ENCODE measurements around the gene PITX1. TPM values are rescaled to one million over a fixed set of nuclear protein-coding genes. Genes with fewer than 3 reads are reported as not detected.
"Not testable (repeated sequence)": the region's sequence is repeated elsewhere in the genome, so short reads cannot be mapped to it uniquely, and the experiment has no call there.

Gene PITX1
- 0.40 TPM for polyA plus RNA-seq (2013, experiment 1 of 2; ENCODE audit: insufficient read length)
- 0.85 TPM for polyA plus RNA-seq (2013, experiment 2 of 2; ENCODE audit: insufficient read length)

- DNase-seq: peak; percentile 13
Measured at GRCh38 chr5:135033901-135034235, at the start of gene PITX1. PITX1 (minus strand) TSS chr5:135034228; CDS start chr5:135033881, 347 bp downstream.

DNA sequence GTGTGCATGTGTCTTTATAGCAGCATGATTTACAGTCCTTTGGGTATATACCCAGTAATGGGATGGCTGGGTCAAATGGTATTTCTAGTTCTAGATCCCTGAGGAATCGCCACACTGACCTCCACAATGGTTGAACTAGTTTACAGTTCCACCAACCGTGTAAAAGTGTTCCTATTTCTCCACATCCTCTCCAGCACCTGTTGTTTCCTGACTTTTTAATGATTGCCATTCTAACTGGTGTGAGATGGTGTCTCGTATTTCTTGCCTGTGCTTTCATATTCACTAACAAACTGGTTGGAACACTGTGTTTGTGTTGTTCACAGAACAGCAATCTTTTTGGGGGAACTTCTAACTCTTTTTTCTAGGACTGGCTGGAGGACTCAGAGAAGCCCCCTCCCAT, 49.3 kb upstream of the PITX1 start:
- DNase-seq: not testable (repeated sequence)

DNA sequence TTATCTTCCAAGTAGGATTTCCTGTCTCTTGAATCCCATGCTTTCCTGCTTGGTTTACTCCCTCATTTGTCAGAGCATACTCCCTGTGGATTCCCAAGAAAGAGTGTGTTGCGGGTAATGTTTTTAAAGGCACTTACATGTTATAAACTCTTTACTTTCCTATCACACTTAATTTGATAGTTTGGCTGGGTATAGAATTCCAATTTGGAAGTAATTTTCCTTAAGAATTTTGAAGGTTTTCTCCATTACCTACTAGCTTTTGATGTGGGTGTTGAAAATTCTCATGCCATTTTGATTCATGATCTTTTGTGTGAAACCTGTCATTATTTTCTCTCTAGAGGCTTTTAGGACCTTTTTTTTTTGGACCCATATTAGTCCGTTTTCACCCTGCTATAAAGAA, 47.2 kb upstream of the PITX1 start:
- no peak for DNase-seq

- no peak for DNase-seq
Measured at GRCh38 chr5:135079760-135080159, 45.7 kb upstream of the PITX1 start.

GRCh38 chr5:135079099-135079681, 45.2 kb upstream of the PITX1 start:
- DNase-seq: no peak

- DNase-seq: no peak
Measured at GRCh38 chr5:135076801-135077200, 42.8 kb upstream of the PITX1 start.

DNA sequence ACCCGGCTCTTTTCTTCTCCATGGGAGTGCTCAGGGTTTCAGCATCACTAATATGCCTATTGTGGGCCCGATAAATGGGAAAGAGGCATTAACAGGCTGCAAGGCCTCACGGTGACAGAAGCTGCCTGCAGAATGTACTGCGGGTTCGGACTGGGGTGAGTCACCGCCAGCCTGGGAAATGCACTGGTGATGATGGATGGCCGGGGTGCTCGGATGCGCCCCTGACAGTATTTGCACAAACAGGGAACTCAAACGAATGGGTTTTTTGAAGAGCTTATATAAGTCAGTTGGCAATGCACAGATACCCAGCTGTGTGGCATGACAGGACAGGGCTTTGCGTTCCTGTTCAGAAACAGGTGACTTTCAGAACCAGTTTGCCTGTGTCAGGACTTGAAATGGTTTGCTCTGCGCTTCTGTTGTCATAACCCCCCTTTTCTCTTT, 42.0 kb upstream of the PITX1 start:
- DNase-seq: no peak

DNA sequence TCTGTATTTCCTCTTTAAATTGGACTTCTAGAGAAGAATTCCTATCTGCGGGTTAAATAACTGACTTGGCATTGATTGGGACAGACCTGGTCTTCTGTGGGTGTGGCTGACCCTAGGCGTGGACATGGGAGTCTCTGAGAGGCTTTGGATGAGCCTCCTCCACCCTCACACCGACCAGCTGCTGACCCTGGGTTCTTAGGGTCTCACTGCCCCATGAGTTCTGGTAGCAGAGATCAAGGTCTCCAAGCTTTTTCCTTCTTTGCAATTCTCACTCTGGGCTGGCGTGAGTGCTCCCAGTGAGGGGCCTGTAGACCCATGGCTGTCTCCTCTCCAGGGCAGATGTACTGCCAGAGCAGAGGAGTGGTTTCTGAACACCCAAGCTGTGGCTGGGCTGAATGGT, 41.6 kb upstream of the PITX1 start:
- no peak for DNase-seq

DNA sequence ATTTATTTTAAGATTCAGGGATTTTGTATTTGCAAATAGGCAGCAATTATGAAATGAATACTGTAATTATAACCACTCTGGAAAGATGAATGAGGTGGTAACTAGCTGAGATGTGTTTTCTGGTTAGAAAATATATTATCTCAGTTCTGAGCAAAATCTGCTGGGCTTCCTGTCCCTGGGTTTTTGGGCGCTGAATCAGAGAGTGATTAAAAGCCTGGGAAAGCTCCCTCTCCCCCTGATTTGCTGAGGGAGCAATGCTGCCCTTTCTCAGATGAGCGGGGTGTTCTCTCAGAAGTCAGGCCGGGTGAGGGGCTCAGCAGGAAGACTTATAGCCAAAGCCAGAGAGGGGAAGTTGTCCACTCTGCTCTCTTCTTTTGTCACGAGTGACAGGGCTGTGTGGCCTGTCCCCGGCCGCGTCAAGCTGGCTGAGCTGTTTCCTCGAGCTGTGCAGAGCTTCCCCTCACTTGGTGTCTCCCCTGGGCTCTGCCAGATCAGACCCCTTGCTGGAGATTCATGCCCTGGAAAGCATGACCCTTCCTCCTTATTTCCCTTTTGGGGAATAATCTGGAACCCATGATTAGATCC, 39.8 kb upstream of the PITX1 start:
- no peak for DNase-seq

GRCh38 chr5:135072387-135073281, 38.6 kb upstream of the PITX1 start:
- no peak for DNase-seq

DNA sequence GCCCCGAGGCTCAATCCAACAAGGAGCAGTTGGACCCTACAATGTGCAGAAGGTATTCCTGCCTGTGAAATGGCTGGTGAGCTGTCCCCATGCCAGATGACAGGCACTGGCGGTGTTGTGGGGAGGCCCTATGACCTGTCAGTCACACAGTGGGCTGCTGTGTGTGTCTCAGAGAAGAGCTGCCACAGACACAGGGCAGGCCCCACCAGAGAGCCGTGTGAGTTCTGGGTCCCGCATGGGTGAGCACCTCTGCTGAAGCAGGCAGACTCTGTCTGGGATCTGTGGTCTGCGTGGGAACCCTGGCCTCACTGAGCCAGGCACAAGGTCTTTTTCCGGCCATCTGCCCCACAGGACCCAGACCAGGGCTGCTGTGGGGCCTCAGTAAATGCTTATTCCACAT, 37.3 kb upstream of the PITX1 start:
- DNase-seq: no peak

DNA sequence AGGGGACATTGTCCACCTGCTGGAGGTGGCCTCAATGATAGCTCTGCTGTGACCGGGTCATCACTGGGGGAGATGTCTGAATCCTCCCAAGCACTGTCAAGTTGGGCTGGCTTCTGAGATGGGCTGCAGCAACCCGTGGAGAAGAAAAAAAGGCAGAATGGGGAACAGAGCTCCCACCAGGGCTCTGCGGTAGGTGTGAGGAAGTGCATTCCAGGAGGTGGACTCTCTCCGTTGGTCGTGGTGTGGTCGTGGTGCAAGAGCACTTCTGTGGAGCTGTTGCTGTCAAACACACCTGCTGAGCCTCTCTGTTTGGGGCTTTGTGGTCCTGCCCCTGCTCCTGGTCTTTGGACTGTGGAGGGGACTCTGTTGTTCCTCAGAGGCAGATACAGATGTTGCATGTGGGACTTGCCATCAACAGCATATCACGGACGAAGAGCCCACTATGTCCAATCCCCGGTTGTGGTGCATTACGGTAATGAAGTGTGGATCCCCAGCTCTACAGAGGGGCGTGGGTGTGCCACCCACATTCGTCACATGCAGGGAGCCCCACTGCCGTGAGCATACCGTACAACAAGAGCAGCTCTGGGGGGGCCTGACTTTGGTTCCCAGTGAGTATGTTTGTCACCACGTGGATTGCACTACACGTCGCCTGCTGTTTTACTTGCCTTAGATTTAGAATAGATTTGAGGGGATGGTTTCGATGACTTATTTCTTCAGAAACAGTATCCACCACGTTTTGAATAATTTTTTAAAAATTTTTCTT, 36.0 kb upstream of the PITX1 start:
- DNase-seq: no peak

DNA sequence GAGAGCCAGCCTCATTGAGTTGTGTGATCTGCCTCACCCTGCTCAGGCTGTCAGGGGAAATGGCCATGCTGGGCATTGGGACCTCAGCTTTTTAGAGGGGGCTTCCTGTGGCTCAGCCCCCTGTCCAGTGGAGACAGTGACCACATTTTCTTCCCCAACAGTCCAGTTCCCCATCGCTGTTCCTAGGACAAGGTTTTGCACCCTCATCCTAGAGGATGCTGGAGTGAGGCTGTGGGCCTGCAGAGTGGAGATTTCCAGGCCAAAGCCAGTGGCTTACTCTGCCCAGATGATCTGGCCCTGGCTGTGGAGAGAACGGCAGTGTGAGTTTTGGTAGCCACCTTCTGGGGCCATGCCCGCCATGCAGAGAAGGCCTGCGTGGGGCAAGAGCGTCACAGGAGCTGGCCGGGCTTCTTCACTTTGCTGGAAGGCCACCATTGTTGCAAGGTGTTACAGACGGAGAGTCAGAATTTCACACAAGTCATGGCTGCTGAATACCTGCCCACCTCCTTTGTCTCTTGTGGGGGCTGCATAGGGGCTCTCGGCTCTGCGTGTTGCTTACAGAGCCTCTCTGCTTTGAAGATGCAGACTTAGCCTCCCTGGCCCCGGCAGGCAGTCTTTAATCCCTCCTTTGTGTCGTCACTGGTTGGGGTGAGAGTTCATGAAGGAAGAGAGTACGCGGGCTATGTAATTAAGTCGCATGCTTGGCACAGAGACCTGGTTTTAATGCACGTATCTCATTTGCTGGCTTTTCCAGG, 35.2 kb upstream of the PITX1 start:
- no peak for DNase-seq

- DNase-seq: no peak
Measured at GRCh38 chr5:135067587-135067986, 33.6 kb upstream of the PITX1 start.

DNA sequence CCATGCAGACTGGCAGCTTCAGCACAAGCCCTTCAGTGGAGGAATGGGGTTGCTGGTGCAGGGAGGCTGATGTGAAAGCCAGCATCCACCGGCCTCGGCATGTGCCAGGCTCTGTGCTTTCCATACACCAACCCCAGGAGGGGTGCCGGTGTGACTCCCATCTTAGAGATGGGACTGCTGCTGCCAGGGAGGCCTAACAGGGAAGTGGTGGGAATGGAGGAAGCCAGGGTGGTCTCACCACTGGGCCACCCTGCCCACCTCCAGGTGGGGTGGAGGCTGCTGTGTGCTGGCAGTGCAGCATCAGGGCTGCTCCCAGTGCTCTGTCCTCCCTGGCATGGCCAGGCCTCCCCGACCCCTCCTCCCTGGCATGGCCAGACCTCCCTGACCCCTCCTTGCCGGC, 32.8 kb upstream of the PITX1 start:
- no peak for DNase-seq

- DNase-seq: no peak
Measured at GRCh38 chr5:135065306-135066265, 31.6 kb upstream of the PITX1 start.

DNA sequence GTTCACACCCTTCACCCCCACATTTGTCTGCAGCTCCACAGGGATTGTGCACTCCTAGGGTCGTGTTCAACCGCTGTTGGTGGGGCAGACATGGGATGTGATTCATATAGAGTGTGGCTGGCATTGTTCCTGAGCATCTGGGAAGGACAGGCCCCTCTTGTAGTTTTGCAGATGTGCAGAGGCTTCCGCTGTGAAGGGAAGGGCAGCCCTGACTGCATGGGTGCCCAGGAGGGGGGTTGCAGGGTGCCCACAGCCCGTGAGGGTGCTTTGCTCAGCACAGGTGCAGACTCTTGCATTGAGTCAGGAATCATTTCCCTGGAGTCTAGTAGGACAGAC, 30.2 kb upstream of the PITX1 start:
- no peak for DNase-seq

DNA sequence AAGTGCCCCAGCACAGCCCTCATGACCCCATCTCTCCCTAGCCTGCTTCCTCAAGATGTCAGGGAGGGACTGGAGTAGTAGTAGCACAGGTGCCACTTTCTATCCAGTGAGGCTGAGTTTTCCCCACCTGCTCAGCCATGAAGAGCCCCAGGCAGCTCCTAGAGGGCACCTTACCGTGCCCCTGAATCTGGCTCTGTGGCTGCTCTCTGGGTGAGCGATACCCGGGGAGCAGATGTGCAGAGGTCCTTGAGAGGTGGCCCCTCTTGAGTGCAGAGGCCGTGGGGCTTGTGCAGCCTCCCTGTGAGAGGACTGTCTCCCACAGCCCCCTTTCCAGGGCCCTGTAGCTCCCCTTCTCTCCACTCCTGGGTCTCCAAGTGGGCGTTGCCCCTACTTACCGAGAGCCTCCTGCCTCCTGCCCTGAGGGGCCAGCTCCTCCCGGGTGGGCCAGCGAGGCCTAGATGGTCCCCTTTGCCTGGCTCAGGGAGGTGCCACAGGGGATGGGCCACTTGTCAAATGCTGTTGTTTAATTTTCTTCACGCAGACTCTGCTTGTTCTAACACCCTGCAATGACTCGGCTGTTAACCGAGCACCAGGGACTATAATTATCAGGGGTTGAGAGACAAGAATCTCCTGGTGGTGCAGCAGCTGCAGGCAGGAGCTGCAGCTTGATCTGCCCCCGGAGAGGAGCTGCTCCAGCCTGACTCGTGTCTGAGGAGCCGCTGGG, 29.6 kb upstream of the PITX1 start:
- DNase-seq: no peak

DNA sequence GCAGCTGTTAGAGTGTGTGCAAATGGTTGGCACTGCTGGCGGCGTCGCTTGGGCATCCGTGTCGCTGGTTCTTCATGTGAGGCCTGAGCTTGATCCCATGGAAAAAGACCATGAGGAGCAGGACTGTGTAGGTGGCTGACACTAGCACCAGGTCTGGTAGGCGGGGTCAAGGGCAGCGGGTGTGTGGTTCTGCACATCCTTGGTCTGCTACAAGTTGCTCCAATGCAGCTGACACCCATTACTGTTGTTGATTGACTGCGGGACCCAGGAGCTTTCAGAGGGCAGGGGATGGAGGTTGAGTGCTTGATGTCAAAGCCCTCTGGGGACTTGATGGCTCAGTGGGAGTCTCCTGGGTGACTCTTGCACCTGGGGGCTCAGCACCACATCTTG, 29.0 kb upstream of the PITX1 start:
- no peak for DNase-seq

All from fibroblast of skin of scalp (primary cell).